Peyer's patch (tissue), 4 donors: Measurements from ENCODE around the gene EEFSEC. TPM values are rescaled to one million over a fixed set of nuclear protein-coding genes. Genes with fewer than 3 reads are reported as not detected.

Experiments used
- DNase-seq, 3 donors: peaks; one replicate each; pipeline ENCODE4 v3.0.0-alpha.2; 2017 to 2019
- H3K27ac ChIP-seq, 4 donors: fragments of 200-600 bp; sonication (generic); one replicate each; pipeline ENCODE4 v1.5.1; 2016 to 2019
- H3K27me3 ChIP-seq, 2 donors: fragments of 200-600 bp; sonication (generic); one replicate each; pipeline ENCODE4 v1.5.1; 2019
- H3K36me3 ChIP-seq, 3 donors: fragments of 200-600 bp; sonication (generic); one replicate each; pipeline ENCODE4 v1.5.1; 2016 to 2019
- H3K4me1 ChIP-seq, 4 donors: fragments of 200-600 bp; sonication (generic); one replicate each; pipeline ENCODE4 v1.5.1; 2016 to 2019
- H3K4me3 ChIP-seq, 4 donors: fragments of 200-600 bp; sonication (generic); 1 replicate in 3 of 4; 2 replicates in 1 of 4; pipeline ENCODE4 v1.5.1; 2016 to 2019; ENCODE audit warnings: mild to moderate bottlenecking in 1 of 4
- H3K9me3 ChIP-seq, 4 donors: fragments of 200-600 bp; sonication (generic); one replicate each; pipeline ENCODE4 v1.5.1; 2016 to 2019; ENCODE audit warnings: mild to moderate bottlenecking in 1 of 4
- CTCF ChIP-seq, 6 experiments: fragments of 450-650 bp in 4 of 6; fragments of 200-600 bp in 2 of 6; sonication (generic) in 1 of 6; IDR thresholded peaks; one replicate each; pipeline ENCODE4 v1.5.1; 2017 to 2019; ENCODE audit warnings: antibody characterized with exemption in 6 of 6, mild to moderate bottlenecking in 3 of 6, moderate library complexity in 1 of 6
- POLR2A ChIP-seq, 2 donors: fragments of 450-650 bp; IDR thresholded peaks; one replicate each; pipeline ENCODE4 v1.5.1; 2017; ENCODE audit warnings: antibody characterized with exemption in 2 of 2, mild to moderate bottlenecking in 2 of 2, moderate library complexity in 2 of 2
- total RNA-seq, 4 donors: library from RNA; depleted of rRNA; stranded (reverse); fragments of >200 nt; gene quantifications; one replicate each; pipeline ENCODE4 v1.1.0, GENCODE V29; 2016

The EEFSEC gene
- total RNA-seq, 4 donors from 2014 or later, result 11.7 to 50.3 (median 19.6) TPM

GRCh38 chr3:128227507-128227906 is 74.2 kb downstream of the EEFSEC start:
- no peak overlapping the region for H3K27ac ChIP-seq
- no peaks in the 10 kb centered on the region for H3K27me3 ChIP-seq
- DNase-seq, result no peak
- H3K4me3 ChIP-seq, result no peak overlapping the region
- TF ChIP-seq POLR2A (IDR thresholded peaks at IDR 0.05) (no peak), CTCF (IDR thresholded peaks at IDR 0.05) (no peak)
- H3K36me3 ChIP-seq, result no peaks in the 10 kb centered on the region
- peaks cover 0 to 10% (median 0%) of the 10 kb centered on the region in 4 donors for H3K9me3 ChIP-seq
- H3K4me1 ChIP-seq, result no peaks in the 10 kb centered on the region

GRCh38 chr3:128228366-128228910 is 75.2 kb downstream of the EEFSEC start:
- no peaks in the 10 kb centered on the region for H3K4me1 ChIP-seq
- no peak overlapping the region for H3K27ac ChIP-seq
- peaks cover 0 to 2% (median 0%) of the 10 kb centered on the region in 4 donors for H3K9me3 ChIP-seq
- H3K36me3 ChIP-seq, result no peaks in the 10 kb centered on the region
- no peak for DNase-seq
- no peak overlapping the region for H3K4me3 ChIP-seq
- TF ChIP-seq CTCF (IDR thresholded peaks at IDR 0.05) (no peak), POLR2A (IDR thresholded peaks at IDR 0.05) (no peak)
- no peaks in the 10 kb centered on the region for H3K27me3 ChIP-seq

GRCh38 chr3:128229106-128229857 is 76.0 kb downstream of the EEFSEC start:
- Histone ChIP-seq H3K27ac (no peak overlapping the region), H3K27me3 (no peaks in the 10 kb centered on the region), H3K36me3 (no peaks in the 10 kb centered on the region), H3K9me3 (no peaks in the 10 kb centered on the region), H3K4me1 (no peaks in the 10 kb centered on the region), H3K4me3 (no peak overlapping the region)
- no peak for TF ChIP-seq CTCF (IDR thresholded peaks at IDR 0.05)
- no peak for TF ChIP-seq POLR2A (IDR thresholded peaks at IDR 0.05)
- no peak for DNase-seq

DNA sequence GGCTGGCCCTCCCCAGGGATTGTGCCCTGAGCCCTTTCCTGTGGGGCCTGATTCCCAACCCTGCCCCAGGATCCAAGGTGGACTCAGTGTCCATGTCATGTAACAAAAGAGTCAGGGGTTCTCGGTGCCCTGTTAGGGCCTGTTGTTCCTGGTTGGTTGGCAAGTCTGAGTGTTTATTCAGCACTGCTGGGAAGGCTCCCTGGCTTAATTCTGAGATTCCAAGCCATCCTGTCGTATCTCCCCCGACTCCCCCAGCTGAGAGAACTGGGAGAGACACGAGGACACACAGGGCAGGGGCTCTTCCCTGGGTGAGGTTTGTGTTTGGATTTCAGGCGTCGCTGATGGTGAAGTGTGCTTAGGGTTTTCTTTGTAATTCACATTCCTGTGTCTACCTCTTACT is 78.3 kb downstream of the EEFSEC start:
- no peaks in the 10 kb centered on the region for H3K4me1 ChIP-seq
- no peaks in the 10 kb centered on the region for H3K27me3 ChIP-seq
- DNase-seq, result no peak
- TF ChIP-seq CTCF (IDR thresholded peaks at IDR 0.05) (no peak), POLR2A (IDR thresholded peaks at IDR 0.05) (no peak)
- H3K9me3 ChIP-seq, result no peaks in the 10 kb centered on the region
- H3K36me3 ChIP-seq, result no peaks in the 10 kb centered on the region
- H3K4me3 ChIP-seq, result no peak overlapping the region
- H3K27ac ChIP-seq, result no peak overlapping the region

- no peaks in the 10 kb centered on the region for H3K9me3 ChIP-seq
- no peak for TF ChIP-seq CTCF (IDR thresholded peaks at IDR 0.05)
- no peak for TF ChIP-seq POLR2A (IDR thresholded peaks at IDR 0.05)
- no peak overlapping the region for H3K4me3 ChIP-seq
- H3K36me3 ChIP-seq, result no peaks in the 10 kb centered on the region
- no peaks in the 10 kb centered on the region for H3K27me3 ChIP-seq
- H3K4me1 ChIP-seq, result no peaks in the 10 kb centered on the region
- no peak overlapping the region for H3K27ac ChIP-seq
- DNase-seq, result no peak
These were observed 79.3 kb downstream of the EEFSEC start for GRCh38 chr3:128232376-128233178.
